Left ventricle myocardium inferior (tissue), 1 donor: ENCODE measurements around the gene ZRSR2. TPM values are rescaled to one million over a fixed set of nuclear protein-coding genes. Genes with fewer than 3 reads are reported as not detected.

Source experiments
- DNase-seq: peaks from one replicate; pipeline ENCODE4 v3.0.0-alpha.2; 2020
- H3K27ac ChIP-seq: fragments of 200-600 bp; replicated peaks from 2 replicates; pipeline ENCODE4 v1.8.0; 2021
- H3K27me3 ChIP-seq: fragments of 200-600 bp; 2 replicates; pipeline ENCODE4 v1.8.0; 2021; ENCODE audit warnings: low read depth
- H3K36me3 ChIP-seq: fragments of 200-600 bp; 2 replicates; pipeline ENCODE4 v1.8.0; 2021
- H3K4me1 ChIP-seq: fragments of 200-600 bp; 2 replicates; pipeline ENCODE4 v1.8.0; 2021
- H3K4me3 ChIP-seq: fragments of 200-600 bp; 2 replicates; pipeline ENCODE4 v1.8.0; 2021; ENCODE audit warnings: mild to moderate bottlenecking, moderate library complexity
- H3K9me3 ChIP-seq: fragments of 200-600 bp; replicated peaks from 2 replicates; pipeline ENCODE4 v1.8.0; 2021
- intact Hi-C: fragments of 100-400 bp; cut with micrococcal nuclease; formaldehyde crosslinking; loops from one replicate; pipeline ENCODE4 v1.11.0; 2022
- total RNA-seq: library from RNA; stranded (reverse); fragmentation: NEBNext Ultra II Directional; extraction: Animal tissue kit (Norgen Biotek cat#: 25700); gene quantifications from one replicate; pipeline ENCODE4 v1.2.1, GENCODE V29; 2021
- TF ChIP-seq, protein P1 (sequence below): fragments of 200-600 bp; IDR thresholded peaks from 2 replicates; pipeline ENCODE4 v1.8.0; 2021; ENCODE audit warnings: antibody characterized with exemption, mild to moderate bottlenecking, borderline replicate concordance
- donor health status: DM: no; HTN: yes; CAD: no; lungs with severe emphysema.

Gene ZRSR2
- total RNA-seq, 1 donor from 2014 or later = 7.8 TPM

DNA sequence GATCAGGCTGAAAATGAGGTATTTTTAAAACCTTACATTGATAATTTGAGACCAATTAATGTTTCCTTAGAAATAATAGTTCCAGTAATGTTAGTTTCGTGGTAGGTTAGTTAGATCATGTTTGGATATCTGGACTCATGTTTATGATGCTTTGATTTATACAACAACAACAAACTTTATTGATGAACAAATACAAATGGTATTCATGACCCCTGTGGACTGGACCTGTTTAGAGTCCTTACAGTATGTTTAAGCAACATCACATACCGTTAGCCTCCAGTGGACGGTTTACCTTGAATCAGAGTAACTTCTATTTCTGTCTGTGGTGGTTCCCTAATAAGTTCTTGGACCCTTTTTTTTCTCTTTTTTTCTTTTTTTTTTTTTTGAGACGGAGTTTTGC is 18.0 kb downstream of the ZRSR2 start:
- Histone ChIP-seq H3K4me1 (no peaks in the 10 kb centered on the region), H3K27ac (no peak overlapping the region), H3K36me3 (peaks cover 31% of the 10 kb centered on the region), H3K9me3 (no peaks in the 10 kb centered on the region), H3K27me3 (no peaks in the 10 kb centered on the region), H3K4me3 (no peak overlapping the region)
- TF ChIP-seq, protein P1, sequence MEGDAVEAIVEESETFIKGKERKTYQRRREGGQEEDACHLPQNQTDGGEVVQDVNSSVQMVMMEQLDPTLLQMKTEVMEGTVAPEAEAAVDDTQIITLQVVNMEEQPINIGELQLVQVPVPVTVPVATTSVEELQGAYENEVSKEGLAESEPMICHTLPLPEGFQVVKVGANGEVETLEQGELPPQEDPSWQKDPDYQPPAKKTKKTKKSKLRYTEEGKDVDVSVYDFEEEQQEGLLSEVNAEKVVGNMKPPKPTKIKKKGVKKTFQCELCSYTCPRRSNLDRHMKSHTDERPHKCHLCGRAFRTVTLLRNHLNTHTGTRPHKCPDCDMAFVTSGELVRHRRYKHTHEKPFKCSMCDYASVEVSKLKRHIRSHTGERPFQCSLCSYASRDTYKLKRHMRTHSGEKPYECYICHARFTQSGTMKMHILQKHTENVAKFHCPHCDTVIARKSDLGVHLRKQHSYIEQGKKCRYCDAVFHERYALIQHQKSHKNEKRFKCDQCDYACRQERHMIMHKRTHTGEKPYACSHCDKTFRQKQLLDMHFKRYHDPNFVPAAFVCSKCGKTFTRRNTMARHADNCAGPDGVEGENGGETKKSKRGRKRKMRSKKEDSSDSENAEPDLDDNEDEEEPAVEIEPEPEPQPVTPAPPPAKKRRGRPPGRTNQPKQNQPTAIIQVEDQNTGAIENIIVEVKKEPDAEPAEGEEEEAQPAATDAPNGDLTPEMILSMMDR = no peak
- intact Hi-C loops = no loop called here
- no peak for DNase-seq

DNA sequence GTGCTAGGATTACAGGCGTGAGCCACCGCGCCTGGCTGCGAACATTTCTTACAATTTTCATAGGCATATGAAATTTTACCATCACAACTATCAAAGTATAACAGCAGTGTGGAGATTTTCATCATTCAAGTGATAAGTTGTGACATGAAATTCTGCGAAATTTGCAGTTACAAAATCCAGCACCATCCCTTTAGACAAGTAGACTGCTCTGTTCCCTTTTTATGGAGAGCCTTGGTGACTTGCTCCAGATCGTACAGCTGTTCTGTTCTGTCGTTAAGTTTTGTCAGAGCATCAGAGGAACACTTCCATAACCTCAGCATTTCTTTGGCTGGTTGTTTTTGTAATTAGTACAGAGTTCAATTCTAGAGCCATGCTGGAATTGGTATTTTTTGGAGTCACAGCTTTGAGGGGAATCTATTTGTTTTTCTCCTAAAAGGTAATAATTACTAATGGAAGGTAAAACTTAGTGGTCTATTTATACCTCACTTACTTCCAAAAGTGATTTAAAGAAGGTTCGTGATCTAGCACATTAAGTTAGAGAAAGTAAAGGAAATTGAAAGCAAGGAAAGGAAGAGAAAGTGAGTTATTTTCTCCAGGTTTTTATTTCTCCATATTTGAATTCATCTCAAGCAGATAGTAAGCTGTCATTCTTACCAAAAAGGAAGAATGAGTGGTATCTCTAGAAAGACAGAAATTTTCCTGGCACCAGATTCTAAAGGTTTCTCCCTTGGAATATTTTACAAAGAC is 22.1 kb downstream of the ZRSR2 start:
- H3K36me3 ChIP-seq = peaks cover 15% of the 10 kb centered on the region
- TF ChIP-seq, protein P1 = no peak

DNA sequence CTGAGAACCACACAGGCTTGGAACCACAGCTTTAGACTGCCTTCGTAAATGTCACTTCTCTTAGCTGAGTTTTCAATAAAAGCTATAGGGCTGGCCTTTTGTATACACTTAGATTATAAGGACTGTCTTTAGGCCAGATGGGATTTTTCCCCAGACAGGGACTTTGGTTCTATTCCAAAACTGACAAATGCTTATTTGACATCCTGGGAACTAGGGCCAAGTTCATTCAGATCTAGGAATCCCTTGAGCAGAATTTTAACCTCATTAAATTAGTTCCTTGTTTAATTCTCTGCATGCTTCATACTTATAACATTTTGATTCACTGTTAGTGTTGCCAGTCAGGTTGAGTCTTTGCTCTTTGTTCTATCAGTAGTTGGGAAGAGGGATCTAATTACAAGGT is 23.1 kb downstream of the ZRSR2 start:
- H3K9me3 ChIP-seq = no peaks in the 10 kb centered on the region
- no peak overlapping the region for H3K27ac ChIP-seq
- no peak for DNase-seq
- H3K4me3 ChIP-seq = no peak overlapping the region
- no peaks in the 10 kb centered on the region for H3K27me3 ChIP-seq
- peaks cover 11% of the 10 kb centered on the region for H3K4me1 ChIP-seq
- TF ChIP-seq, protein P1 = no peak
- intact Hi-C loops = no loop called here
- H3K36me3 ChIP-seq = peaks cover 15% of the 10 kb centered on the region

More for the DNA sequence above, 22.1 kb downstream of the ZRSR2 start:
- Histone ChIP-seq H3K27me3 (no peaks in the 10 kb centered on the region), H3K27ac (no peak overlapping the region), H3K9me3 (no peaks in the 10 kb centered on the region), H3K4me1 (peaks cover 7% of the 10 kb centered on the region), H3K4me3 (no peak overlapping the region)
- intact Hi-C loops = no loop called here
- no peak for DNase-seq

DNA sequence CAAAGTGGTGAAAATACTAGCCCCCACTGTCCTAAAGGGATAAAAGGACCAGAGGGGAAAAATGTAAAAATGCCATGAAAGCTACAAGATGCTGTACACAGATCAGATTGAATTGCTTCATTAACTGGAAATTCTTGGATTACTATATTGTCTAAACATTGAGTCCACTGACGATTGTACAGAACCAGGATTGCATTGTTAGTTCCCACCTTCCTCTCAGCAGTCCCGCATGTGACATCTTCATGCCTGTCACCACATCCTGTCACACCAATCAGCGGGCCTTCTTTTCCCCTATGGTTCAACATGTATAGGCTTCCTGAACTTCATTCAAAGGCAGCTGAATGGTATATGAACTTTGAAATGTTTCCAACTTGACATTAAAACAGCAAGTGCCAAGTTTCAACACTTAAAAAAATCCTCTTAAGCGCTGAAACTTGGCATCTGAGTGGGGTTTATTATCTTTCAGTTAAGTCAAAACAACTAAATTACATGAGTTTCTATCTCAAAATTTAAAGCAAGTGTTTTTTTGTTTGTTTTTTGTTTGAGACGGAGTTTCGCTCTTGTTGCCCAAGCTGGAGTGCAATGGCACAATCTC is 24.6 kb downstream of the ZRSR2 start:
- DNase-seq = no peak
- peaks cover 11% of the 10 kb centered on the region for H3K4me1 ChIP-seq
- H3K27me3 ChIP-seq = no peaks in the 10 kb centered on the region
- no peak overlapping the region for H3K27ac ChIP-seq
- TF ChIP-seq, protein P1 = no peak
- no peak overlapping the region for H3K4me3 ChIP-seq
- H3K9me3 ChIP-seq = no peaks in the 10 kb centered on the region
- intact Hi-C loops = no loop called here
- H3K36me3 ChIP-seq = peaks cover 13% of the 10 kb centered on the region

DNA sequence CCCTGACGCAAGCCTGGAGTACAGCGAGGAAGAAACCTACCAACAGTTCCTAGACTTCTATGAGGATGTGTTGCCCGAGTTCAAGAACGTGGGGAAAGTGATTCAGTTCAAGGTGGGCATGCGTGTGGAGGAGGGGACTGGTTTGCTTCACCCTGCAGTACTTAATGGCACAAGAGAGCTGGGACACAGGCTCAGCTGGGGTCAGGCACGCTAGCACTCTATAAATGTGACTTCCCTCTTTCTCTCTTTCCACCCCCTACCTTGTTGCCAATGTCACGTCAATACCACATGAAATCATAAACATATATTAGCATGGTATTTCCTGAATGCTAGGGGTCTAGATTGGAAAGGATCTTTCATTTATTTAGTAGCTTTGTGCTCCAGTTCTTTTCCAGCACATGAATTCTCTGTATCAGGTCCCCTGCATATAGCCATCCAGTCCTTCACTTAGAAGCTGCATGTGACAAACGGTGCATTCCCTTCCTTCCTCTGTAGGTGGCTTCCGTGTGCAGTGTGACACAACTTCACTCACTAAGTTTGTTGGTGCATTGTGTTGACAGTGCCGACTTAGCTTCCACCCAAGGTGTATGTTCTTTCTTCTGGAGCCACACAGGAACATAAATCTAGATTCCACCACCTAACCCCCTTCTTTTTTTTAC is 25.6 kb downstream of the ZRSR2 start:
- Histone ChIP-seq H3K9me3 (no peaks in the 10 kb centered on the region), H3K36me3 (peaks cover 11% of the 10 kb centered on the region)

More for the DNA sequence above, 25.6 kb downstream of the ZRSR2 start:
- no peaks in the 10 kb centered on the region for H3K27me3 ChIP-seq
- TF ChIP-seq, protein P1 = peak; percentile 51
- H3K4me3 ChIP-seq = no peak overlapping the region
- peak overlapping the region; percentile 48 for H3K27ac ChIP-seq
- H3K4me1 ChIP-seq = peaks cover 11% of the 10 kb centered on the region
- DNase-seq = no peak
- intact Hi-C loops = no loop called here
